Measurements from ENCODE around the gene CAMK2A. TPM values are rescaled to one million over a fixed set of nuclear protein-coding genes. Genes with fewer than 3 reads are reported as not detected.

CAMK2A gene
- total RNA-seq, 4 donors from 2014 or later: 0.20 to 2.4 (median 1.3) TPM

DNA sequence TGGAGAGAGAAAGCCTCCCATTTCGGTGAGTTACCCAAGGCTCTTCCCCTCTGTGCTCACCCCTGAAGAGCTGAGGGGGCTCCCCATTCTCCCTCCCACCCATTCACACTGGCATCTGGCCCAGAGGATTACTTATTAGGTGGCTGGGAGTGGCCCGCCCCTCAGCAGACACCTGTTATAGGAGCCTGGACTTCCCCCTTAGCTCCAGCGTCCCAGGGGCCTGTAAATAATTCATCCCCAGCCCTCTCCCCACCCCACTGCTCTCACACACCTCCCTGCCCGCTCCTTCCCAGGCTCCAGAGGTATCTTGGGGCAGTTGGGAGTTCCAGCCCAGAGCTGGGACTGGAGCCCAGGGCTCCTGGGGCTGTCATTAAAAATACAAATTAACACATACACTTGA, 111.3 kb downstream of the CAMK2A start:
- no peak for DNase-seq (ENCODE audit: low spot score in 2 of 2)
- no peak overlapping the region for H3K4me3 ChIP-seq
- H3K4me1 ChIP-seq: peaks cover 0 to 44% (median 10%) of the 10 kb centered on the region in 4 donors
- H3K27ac ChIP-seq: peak overlapping the region in 1 of 4 donors; percentile 67
- no peaks in the 10 kb centered on the region for H3K9me3 ChIP-seq
- TF ChIP-seq CTCF (IDR thresholded peaks at IDR 0.05): no peak
- no peak for TF ChIP-seq EP300 (IDR thresholded peaks at IDR 0.05)
- TF ChIP-seq POLR2A (IDR thresholded peaks at IDR 0.05): no peak
- WGBS, 2 donors: 78 to 84% methylated on average over 4 of the region's 4 CpGs
- H3K27me3 ChIP-seq: no peaks in the 10 kb centered on the region
- no peaks in the 10 kb centered on the region for H3K36me3 ChIP-seq

DNA sequence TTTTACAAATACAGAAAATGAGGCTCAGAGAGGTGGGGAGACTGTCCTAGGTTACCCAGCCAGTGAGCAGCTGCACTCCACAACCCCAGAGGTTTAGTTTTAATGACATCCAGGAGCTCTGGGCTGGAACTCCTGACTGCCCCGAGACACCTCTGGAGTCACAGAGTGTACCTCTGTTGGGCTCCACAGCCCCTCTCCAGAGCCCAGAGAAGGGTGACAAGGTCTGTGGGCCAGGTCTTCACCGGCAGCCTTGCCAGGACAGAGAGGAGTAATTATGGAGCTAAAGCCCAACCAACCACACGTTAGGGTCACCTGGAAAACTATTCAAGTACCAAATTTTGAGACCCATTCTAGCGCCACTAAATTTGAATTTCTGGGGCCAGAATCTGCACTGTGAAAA, 111.9 kb downstream of the CAMK2A start:
- Histone ChIP-seq H3K4me3 (no peak overlapping the region), H3K27ac (peak overlapping the region in 1 of 4 donors; percentile 34), H3K27me3 (no peaks in the 10 kb centered on the region), H3K4me1 (peaks cover 0 to 44% (median 10%) of the 10 kb centered on the region in 4 donors), H3K36me3 (no peaks in the 10 kb centered on the region), H3K9me3 (no peaks in the 10 kb centered on the region)
- no peak for DNase-seq (ENCODE audit: low spot score in 2 of 2)
- WGBS, 2 donors: 63 to 68% methylated on average over 4 of the region's 4 CpGs
- no peak for TF ChIP-seq POLR2A (IDR thresholded peaks at IDR 0.05)
- TF ChIP-seq EP300 (IDR thresholded peaks at IDR 0.05): no peak
- no peak for TF ChIP-seq CTCF (IDR thresholded peaks at IDR 0.05)

GRCh38 chr5:150176745-150177477, 112.7 kb downstream of the CAMK2A start:
- Histone ChIP-seq H3K27ac (peak overlapping the region in 1 of 4 donors; percentile 47), H3K4me3 (no peak overlapping the region), H3K9me3 (no peaks in the 10 kb centered on the region), H3K4me1 (peaks cover 0 to 44% (median 10%) of the 10 kb centered on the region in 4 donors), H3K27me3 (no peaks in the 10 kb centered on the region), H3K36me3 (no peaks in the 10 kb centered on the region)
- no peak for DNase-seq (ENCODE audit: low spot score in 2 of 2)
- TF ChIP-seq CTCF (IDR thresholded peaks at IDR 0.05) (no peak), EP300 (IDR thresholded peaks at IDR 0.05) (no peak), POLR2A (IDR thresholded peaks at IDR 0.05) (no peak)
- WGBS, 2 donors: 56 to 66% methylated on average over 8 of the region's 8 CpGs

- no peaks in the 10 kb centered on the region for H3K9me3 ChIP-seq
- H3K27me3 ChIP-seq: no peaks in the 10 kb centered on the region
- H3K36me3 ChIP-seq: no peaks in the 10 kb centered on the region
- no peak for DNase-seq (ENCODE audit: low spot score in 2 of 2)
- H3K4me1 ChIP-seq: peaks cover 0 to 34% (median 9%) of the 10 kb centered on the region in 4 donors
- H3K27ac ChIP-seq: no peak overlapping the region
- 44 to 62% methylated on average over 5 of the region's 5 CpGs for WGBS, 2 donors
- no peak for TF ChIP-seq POLR2A (IDR thresholded peaks at IDR 0.05)
- peak in 4 of 5 experiments; percentile 16 to 29 (median 18) for TF ChIP-seq CTCF (IDR thresholded peaks at IDR 0.05)
- TF ChIP-seq EP300 (IDR thresholded peaks at IDR 0.05): no peak
- H3K4me3 ChIP-seq: no peak overlapping the region
These were observed 114.0 kb downstream of the CAMK2A start for GRCh38 chr5:150175536-150175935.

GRCh38 chr5:150175076-150175475, 114.5 kb downstream of the CAMK2A start:
- Histone ChIP-seq H3K4me3 (no peak overlapping the region), H3K4me1 (peaks cover 0 to 30% (median 6%) of the 10 kb centered on the region in 4 donors), H3K27ac (no peak overlapping the region), H3K9me3 (no peaks in the 10 kb centered on the region), H3K27me3 (no peaks in the 10 kb centered on the region), H3K36me3 (no peaks in the 10 kb centered on the region)
- WGBS, 2 donors: 28 to 30% methylated on average over 1 of the region's 1 CpG
- TF ChIP-seq EP300 (IDR thresholded peaks at IDR 0.05): no peak
- TF ChIP-seq CTCF (IDR thresholded peaks at IDR 0.05): no peak
- TF ChIP-seq POLR2A (IDR thresholded peaks at IDR 0.05): no peak
- DNase-seq (ENCODE audit: low spot score in 2 of 2): no peak

All from tibial nerve (tissue), 4 donors.